H7 (cell line): ENCODE data around the gene GJC1. TPM values are rescaled to one million over a fixed set of nuclear protein-coding genes. Genes with fewer than 3 reads are reported as not detected.
"Not testable (repeated sequence)": the region's sequence is repeated elsewhere in the genome, so short reads cannot be mapped to it uniquely, and the experiment has no call there.

Source experiments
- DNase-seq: peaks from one replicate; pipeline ENCODE4 v3.0.0; 2012
- H3K27me3 ChIP-seq: 2 replicates; pipeline ENCODE4 v1.6.0; 2011; ENCODE audit warnings: mild to moderate bottlenecking, low read length; ENCODE audit not compliant: control insufficient read depth, insufficient read depth
- H3K36me3 ChIP-seq: replicated peaks from 2 replicates; pipeline ENCODE4 v1.5.1; 2011; ENCODE audit warnings: low read length; ENCODE audit not compliant: control insufficient read depth, insufficient read depth
- H3K4me3 ChIP-seq: 2 replicates; pipeline ENCODE4 v1.5.1; 2011; ENCODE audit warnings: low read depth, mild to moderate bottlenecking, control low read depth, low read length, moderate library complexity; ENCODE audit not compliant: insufficient read depth
- total RNA-seq: library from RNA; depleted of rRNA; stranded (reverse); fragments of >200 nt; shearing (Covaris generic); gene quantifications from 2 replicates; pipeline ENCODE4 v1.2.3, GENCODE V29; 2014

Gene GJC1
- total RNA-seq, 1 experiment from 2014 or later: 23.1 TPM

- Histone ChIP-seq H3K36me3 (no peaks in the 10 kb centered on the region), H3K27me3 (no peaks in the 10 kb centered on the region), H3K4me3 (peak overlapping the region; percentile 84)
- DNase-seq: no peak
Observed at GRCh38 chr17:44828919-44829522, 1.1 kb downstream of the GJC1 start.

- H3K36me3 ChIP-seq: no peaks in the 10 kb centered on the region
Observed at GRCh38 chr17:44827863-44828262, 2.2 kb downstream of the GJC1 start.

GRCh38 chr17:44826123-44826790 is 3.8 kb downstream of the GJC1 start:
- no peaks in the 10 kb centered on the region for H3K36me3 ChIP-seq
- no peaks in the 10 kb centered on the region for H3K27me3 ChIP-seq
- no peak overlapping the region for H3K4me3 ChIP-seq
- no peak for DNase-seq

More at GRCh38 chr17:44827863-44828262, 2.2 kb downstream of the GJC1 start:
- DNase-seq: no peak
- H3K4me3 ChIP-seq: no peak overlapping the region
- no peaks in the 10 kb centered on the region for H3K27me3 ChIP-seq

- H3K27me3 ChIP-seq, DNase-seq, H3K36me3 ChIP-seq, H3K4me3 ChIP-seq: not testable (repeated sequence)
Observed at GRCh38 chr17:44825236-44825635, 4.9 kb downstream of the GJC1 start.

GRCh38 chr17:44820631-44821212 is 9.4 kb downstream of the GJC1 start:
- DNase-seq: no peak
- Histone ChIP-seq H3K36me3 (no peaks in the 10 kb centered on the region), H3K4me3 (no peak overlapping the region), H3K27me3 (no peaks in the 10 kb centered on the region)

- not testable (repeated sequence) for H3K4me3 ChIP-seq, H3K36me3 ChIP-seq, H3K27me3 ChIP-seq, DNase-seq
Observed at GRCh38 chr17:44818508-44818907, 11.6 kb downstream of the GJC1 start.

- Histone ChIP-seq H3K4me3 (no peak overlapping the region), H3K36me3 (no peaks in the 10 kb centered on the region; the same call in none of the 2 replicates), H3K27me3 (no peaks in the 10 kb centered on the region)
- no peak for DNase-seq
Observed at GRCh38 chr17:44812263-44812662, 17.8 kb downstream of the GJC1 start.

GRCh38 chr17:44808656-44809388 is 21.3 kb downstream of the GJC1 start:
- not testable (repeated sequence) for H3K27me3 ChIP-seq, H3K4me3 ChIP-seq, DNase-seq
- peaks cover 16% of the 10 kb centered on the region for H3K36me3 ChIP-seq

GRCh38 chr17:44808156-44808555 is 21.9 kb downstream of the GJC1 start:
- Histone ChIP-seq H3K36me3 (peaks cover 16% of the 10 kb centered on the region), H3K27me3 (no peaks in the 10 kb centered on the region), H3K4me3 (no peak overlapping the region)
- no peak for DNase-seq

GRCh38 chr17:44807817-44808155 is 22.3 kb downstream of the GJC1 start:
- peak; percentile 22 for DNase-seq
- no peaks in the 10 kb centered on the region for H3K27me3 ChIP-seq
- H3K4me3 ChIP-seq: no peak overlapping the region
- peaks cover 17% of the 10 kb centered on the region for H3K36me3 ChIP-seq

GRCh38 chr17:44807093-44807816 is 22.8 kb downstream of the GJC1 start:
- Histone ChIP-seq H3K36me3 (peaks cover 19% of the 10 kb centered on the region), H3K4me3 (no peak overlapping the region), H3K27me3 (no peaks in the 10 kb centered on the region)
- DNase-seq: no peak

GRCh38 chr17:44804302-44805089 is 25.6 kb downstream of the GJC1 start:
- Histone ChIP-seq H3K4me3 (no peak overlapping the region), H3K36me3 (peaks cover 25% of the 10 kb centered on the region), H3K27me3 (no peaks in the 10 kb centered on the region)
- no peak for DNase-seq

- Histone ChIP-seq H3K27me3 (no peaks in the 10 kb centered on the region), H3K36me3 (peaks cover 28% of the 10 kb centered on the region), H3K4me3 (no peak overlapping the region)
- no peak for DNase-seq
Observed at GRCh38 chr17:44801880-44802279, 28.2 kb downstream of the GJC1 start.

GRCh38 chr17:44798356-44798755 is 31.7 kb downstream of the GJC1 start:
- H3K27me3 ChIP-seq: no peaks in the 10 kb centered on the region
- DNase-seq: no peak
- H3K36me3 ChIP-seq: peaks cover 12% of the 10 kb centered on the region
- no peak overlapping the region for H3K4me3 ChIP-seq
